GM12875 (cell line): Measurements from ENCODE around the gene GNA14.

Source experiments
- H3K4me3 ChIP-seq: one replicate; pipeline ENCODE4 v1.5.1; 2011; ENCODE audit warnings: low read depth, low read length, control low read depth
- TF ChIP-seq, protein P1 (sequence below): IDR thresholded peaks from 2 replicates; pipeline ENCODE4 v1.5.1; 2011; ENCODE audit warnings: low read depth, mild to moderate bottlenecking, control low read depth, inconsistent platforms, low read length, moderate library complexity, borderline replicate concordance; ENCODE audit not compliant: insufficient read depth

GNA14 gene

DNA sequence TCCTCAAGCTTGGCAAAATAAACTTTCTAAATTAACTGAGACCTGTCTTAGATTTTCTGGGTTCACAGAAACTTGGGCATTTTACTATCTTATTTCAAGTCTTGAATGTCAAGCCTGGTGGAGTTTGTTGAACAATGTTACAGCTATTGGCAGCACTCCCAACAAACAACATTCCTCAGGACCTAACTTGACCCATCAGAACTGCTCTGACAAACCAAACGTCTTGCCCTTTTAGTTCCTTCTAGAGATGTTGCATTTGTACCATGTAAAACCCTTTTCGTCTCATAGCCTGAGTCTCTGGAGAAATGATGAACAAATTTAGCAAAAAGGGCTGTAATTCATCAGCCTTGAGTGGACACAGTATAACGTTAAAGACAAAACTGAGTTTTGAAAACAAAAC, 51.1 kb downstream of the GNA14 start:
- TF ChIP-seq, protein P1, sequence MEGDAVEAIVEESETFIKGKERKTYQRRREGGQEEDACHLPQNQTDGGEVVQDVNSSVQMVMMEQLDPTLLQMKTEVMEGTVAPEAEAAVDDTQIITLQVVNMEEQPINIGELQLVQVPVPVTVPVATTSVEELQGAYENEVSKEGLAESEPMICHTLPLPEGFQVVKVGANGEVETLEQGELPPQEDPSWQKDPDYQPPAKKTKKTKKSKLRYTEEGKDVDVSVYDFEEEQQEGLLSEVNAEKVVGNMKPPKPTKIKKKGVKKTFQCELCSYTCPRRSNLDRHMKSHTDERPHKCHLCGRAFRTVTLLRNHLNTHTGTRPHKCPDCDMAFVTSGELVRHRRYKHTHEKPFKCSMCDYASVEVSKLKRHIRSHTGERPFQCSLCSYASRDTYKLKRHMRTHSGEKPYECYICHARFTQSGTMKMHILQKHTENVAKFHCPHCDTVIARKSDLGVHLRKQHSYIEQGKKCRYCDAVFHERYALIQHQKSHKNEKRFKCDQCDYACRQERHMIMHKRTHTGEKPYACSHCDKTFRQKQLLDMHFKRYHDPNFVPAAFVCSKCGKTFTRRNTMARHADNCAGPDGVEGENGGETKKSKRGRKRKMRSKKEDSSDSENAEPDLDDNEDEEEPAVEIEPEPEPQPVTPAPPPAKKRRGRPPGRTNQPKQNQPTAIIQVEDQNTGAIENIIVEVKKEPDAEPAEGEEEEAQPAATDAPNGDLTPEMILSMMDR, result no peak
- H3K4me3 ChIP-seq, result no peak overlapping the region

DNA sequence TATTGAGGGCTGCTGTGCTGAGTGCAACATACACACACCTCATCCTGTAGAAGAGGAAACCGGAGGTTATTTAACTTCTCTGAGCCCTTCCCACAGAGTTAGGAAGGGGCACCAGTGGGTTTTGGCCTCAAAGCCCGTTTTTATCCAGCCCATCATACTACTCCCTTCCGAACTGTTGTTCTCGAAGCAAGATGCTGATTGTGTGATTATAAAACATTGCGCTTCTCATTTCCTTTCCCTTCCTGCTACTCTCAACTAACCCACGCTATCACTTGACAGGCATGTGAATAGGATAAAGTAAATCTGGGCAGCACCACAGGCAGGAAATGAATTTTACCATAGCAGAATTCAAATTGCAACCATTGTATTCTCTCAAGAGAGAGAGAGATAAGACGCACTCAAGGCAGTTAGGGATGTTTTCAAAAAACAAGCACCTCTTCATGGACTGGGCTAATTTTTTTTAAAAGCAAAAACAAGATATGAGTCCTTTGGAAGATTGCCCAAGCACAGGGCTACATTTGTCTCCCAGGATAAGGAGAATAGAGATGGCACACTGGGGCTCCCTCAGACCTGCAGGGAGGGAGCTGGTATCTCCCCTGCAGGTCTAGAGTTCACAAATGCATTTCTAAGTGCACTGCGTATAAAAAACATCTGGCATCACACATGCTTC, 52.6 kb downstream of the GNA14 start:
- TF ChIP-seq, protein P1, result no peak
- H3K4me3 ChIP-seq, result no peak overlapping the region

DNA sequence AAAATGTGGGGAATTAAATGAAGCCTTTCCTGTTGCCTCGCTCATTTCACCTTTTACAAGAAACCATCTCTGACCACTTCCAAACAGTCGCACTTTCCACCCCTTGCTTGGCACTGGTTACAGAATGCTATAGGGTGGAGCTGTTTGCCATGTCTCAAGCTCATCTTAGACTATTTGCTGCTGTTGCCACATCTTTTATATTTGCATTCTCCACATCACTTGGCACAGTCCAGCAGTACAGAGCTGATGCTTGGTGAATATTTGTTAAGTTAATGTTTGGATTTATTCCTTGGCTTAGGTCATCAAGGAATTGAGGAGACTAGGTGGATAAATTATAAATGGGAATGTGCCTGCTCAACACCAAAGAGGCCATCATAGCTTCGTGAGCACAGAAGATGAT, 53.2 kb downstream of the GNA14 start:
- TF ChIP-seq, protein P1, result no peak
- no peak overlapping the region for H3K4me3 ChIP-seq

DNA sequence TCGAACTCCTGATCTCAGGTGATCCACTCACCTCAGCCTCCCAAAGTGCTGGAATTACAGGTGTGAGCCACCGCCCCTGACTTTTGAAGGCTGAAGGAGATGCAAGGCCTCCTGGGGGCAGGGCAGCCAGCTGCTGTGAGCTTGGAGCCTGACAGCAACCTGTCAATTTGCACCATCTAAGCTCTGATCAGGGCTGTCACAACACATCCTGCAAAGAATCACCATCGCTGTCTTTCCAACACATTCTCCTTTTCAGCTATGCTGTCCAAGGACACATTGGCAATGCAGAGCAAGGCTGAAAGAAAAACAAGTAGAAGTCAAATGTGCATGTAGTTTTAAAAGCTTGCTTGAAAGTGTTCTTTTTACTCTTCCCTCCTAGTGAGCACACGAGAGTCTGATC, 54.6 kb downstream of the GNA14 start:
- no peak overlapping the region for H3K4me3 ChIP-seq

DNA sequence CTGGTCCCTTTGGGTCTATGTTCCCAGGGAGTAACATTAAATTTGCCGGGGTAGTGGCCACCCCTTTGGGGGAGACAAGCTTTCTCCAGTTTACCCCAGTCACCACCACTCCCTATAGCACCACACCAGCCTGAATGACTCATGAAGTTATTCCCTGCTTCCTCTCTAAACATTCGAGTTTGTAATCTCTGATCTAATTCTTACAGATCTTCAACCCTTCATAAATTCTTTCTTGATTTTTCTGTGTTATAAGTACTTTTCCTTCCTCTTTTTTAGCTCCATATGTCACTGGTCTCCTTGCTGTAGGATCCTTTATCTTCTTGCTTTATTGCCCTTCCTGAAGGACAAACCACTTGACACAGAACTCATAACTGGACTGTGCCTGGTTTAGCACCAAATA, 55.6 kb downstream of the GNA14 start:
- H3K4me3 ChIP-seq, result no peak overlapping the region
- TF ChIP-seq, protein P1, result no peak

More for the DNA sequence above, 54.6 kb downstream of the GNA14 start:
- TF ChIP-seq, protein P1, result no peak

DNA sequence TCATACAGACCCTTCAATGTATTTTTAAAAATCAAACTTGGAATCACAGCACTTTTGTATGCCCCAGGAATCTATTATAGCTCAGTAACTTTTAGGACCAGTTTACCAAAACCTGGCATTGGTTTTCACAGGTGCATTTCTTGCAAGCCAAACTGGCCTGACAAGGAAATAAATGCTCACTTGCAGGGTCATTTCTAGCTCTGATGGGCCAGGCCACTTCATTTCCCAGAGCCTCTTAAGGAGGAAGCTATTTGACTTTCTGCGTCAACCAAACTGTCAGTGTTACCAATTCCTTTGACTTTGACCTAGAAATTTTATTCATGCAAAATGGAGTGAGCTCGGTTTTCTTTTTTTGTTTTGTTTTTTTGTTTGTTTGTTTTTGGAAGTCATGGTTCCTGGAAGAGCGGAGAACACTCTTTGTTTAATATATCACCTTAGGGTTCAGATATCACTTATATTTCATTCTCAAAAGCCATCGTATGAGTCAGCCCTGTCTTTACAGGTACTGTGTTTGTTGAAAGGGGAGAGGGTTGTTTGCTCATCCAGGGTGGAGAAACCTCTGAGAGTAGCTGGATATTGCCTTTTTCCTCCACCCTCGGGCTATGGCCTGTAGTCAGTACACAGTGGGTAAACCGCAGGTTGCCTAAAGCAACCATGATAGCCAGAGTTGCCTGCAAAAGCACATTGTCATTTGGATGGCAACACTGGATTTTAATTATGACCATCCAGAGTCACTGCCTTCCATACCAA, 58.9 kb downstream of the GNA14 start:
- no peak overlapping the region for H3K4me3 ChIP-seq

More for the DNA sequence above, 58.9 kb downstream of the GNA14 start:
- TF ChIP-seq, protein P1, result no peak
